Esophagus (tissue), 2 donors: Measurements from ENCODE around the gene SH3GLB2. TPM values are rescaled to one million over a fixed set of nuclear protein-coding genes. Genes with fewer than 3 reads are reported as not detected.

Experiments
- H3K27ac ChIP-seq, 2 donors: one replicate each; pipeline ENCODE4 v1.5.1; 2013; ENCODE audit warnings: low read depth in 2 of 2, mild to moderate bottlenecking in 2 of 2, inconsistent platforms in 1 of 2, low read length in 1 of 2, moderate library complexity in 1 of 2
- H3K27me3 ChIP-seq, 2 donors: one replicate each; pipeline ENCODE4 v1.6.1; 2013; ENCODE audit warnings: low read length in 2 of 2, control low read depth in 1 of 2, mild to moderate bottlenecking in 1 of 2; ENCODE audit not compliant: insufficient read depth in 2 of 2, control insufficient read depth in 1 of 2
- H3K36me3 ChIP-seq, 2 donors: one replicate each; pipeline ENCODE4 v1.6.1; 2013; ENCODE audit warnings: low read length in 1 of 2; ENCODE audit not compliant: control insufficient read depth in 2 of 2, insufficient read depth in 2 of 2
- H3K4me1 ChIP-seq, 2 donors: one replicate each; pipeline ENCODE4 v1.6.1; 2013; ENCODE audit warnings: low read length in 1 of 2; ENCODE audit not compliant: control insufficient read depth in 2 of 2, insufficient read depth in 2 of 2
- H3K4me3 ChIP-seq, 2 donors: one replicate each; pipeline ENCODE4 v1.5.1; 2013; ENCODE audit warnings: low read length in 2 of 2, mild to moderate bottlenecking in 2 of 2, low read depth in 1 of 2, moderate library complexity in 1 of 2
- H3K9me3 ChIP-seq, 2 donors: one replicate each; pipeline ENCODE4 v1.6.1; 2013; ENCODE audit warnings: mild to moderate bottlenecking in 2 of 2, low read depth in 1 of 2, low read length in 1 of 2, moderate library complexity in 1 of 2; ENCODE audit not compliant: control insufficient read depth in 2 of 2, insufficient read depth in 1 of 2
- WGBS, 2 donors: extraction: QIAGEN DNeasy Blood & Tissue Kit; methylation state at CpG; one replicate each; pipeline ENCODE4 v1.1.7; 2013; 5-methylcytosine and 5-hydroxymethylcytosine counted together
- polyA plus RNA-seq, 2 donors: library from polyadenylated mRNA; stranded (reverse); fragments of 200-250 nt; gene quantifications; one replicate each; pipeline ENCODE4 v1.2.3, GENCODE V29; 2013
- donor health status: healthy with polysubstance abuse.
- donor health status: Bipolar disorder and iron deficiency.

SH3GLB2 gene
- polyA plus RNA-seq, 2 donors, result 144 to 183 TPM

DNA sequence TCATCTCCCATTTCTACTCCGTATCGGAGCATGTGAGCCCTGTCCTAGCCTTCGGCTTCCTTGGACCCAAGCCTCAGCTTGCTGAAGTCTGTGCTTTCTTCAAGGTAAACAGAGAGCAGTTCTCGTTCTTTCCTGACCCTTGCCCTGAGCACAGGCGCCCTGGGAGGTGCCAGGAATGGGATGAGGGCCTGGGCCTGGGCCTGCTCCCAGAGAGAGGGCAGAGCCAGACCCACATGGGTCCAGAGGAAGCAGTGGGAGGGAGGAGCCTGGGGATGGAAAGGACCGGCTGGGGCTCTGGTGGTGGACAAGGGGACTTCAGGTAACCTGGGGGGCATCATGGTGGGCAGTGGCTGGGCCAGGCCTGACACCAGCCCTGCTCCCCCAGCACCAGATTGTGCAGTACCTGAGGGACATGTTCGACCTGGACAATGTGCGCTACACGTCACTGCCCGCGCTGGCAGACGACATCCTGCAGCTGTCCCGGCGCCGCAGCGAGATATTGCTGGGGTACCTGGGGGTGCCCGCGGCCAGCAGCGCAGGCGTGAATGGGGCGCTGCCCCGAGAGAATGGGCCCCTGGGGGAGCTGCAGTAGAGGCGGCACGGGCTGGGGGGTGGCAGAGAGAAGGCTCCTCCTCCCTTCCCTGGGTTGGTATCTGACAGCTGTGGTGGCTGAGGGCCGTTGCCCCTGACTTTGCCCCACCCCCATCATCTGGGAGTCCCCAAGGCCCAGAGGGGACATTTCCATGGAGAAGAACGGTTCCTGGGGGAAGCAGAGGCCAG lies 41.9 kb upstream of the SH3GLB2 start:
- peaks cover 0 to 49% of the 10 kb centered on the region in 2 donors for H3K36me3 ChIP-seq
- H3K27ac ChIP-seq, result no peak overlapping the region
- peaks cover 0 to 2% of the 10 kb centered on the region in 2 donors for H3K4me1 ChIP-seq
- no peaks in the 10 kb centered on the region for H3K27me3 ChIP-seq
- 86 to 87% methylated on average over 23 to 26 of the region's 26 CpGs for WGBS, 2 donors
- no peaks in the 10 kb centered on the region for H3K9me3 ChIP-seq
- H3K4me3 ChIP-seq, result no peak overlapping the region

DNA sequence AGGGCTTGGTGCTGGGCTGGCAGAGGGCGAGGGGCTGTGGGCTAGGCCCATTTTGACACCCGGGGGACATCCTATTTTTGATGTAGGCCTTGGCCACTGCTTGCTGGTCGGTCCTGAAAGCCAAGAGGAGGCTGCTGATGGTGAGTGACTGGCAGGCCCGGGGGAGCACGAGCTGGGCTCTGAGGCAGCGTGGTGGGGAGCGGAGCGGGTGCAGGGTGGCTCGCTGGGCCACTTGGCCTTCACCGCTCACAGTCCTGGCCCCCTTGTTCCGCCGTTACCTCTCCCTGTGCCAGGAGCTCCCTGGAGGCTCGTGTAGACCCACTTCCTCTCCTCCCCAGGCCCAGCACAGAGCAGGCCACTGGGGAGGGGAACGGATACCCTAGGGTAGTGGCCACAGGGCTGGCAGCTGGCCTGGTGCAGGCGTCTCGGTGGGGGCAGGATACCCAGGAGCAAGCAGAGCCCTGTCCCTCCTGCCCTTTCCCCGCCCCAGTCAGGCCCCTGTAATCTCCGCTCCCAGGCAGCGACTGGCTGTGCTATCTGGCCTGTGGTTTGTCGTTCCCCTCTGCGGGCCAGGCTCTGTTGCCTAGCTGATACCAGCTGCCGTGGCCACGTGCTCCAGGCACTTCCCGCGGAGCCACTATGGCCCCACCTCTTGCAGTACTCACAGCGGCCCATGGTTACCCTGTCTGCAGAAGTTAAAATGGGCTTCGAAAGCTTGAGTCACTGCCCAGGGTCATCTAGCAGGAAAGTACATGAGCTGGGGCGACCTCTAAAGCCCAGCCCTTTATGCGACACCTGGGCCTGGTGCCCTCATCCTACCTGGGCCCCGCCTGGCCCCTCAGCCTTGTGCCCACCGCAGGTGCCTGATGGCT lies 41.1 kb upstream of the SH3GLB2 start:
- Histone ChIP-seq H3K36me3 (peaks cover 0 to 54% of the 10 kb centered on the region in 2 donors), H3K9me3 (no peaks in the 10 kb centered on the region), H3K27me3 (no peaks in the 10 kb centered on the region), H3K4me1 (peaks cover 0 to 2% of the 10 kb centered on the region in 2 donors), H3K4me3 (no peak overlapping the region), H3K27ac (peak overlapping the region in 1 of 2 donors; percentile 41)
- WGBS, 2 donors, result 69 to 78% methylated on average over 31 of the region's 31 CpGs

DNA sequence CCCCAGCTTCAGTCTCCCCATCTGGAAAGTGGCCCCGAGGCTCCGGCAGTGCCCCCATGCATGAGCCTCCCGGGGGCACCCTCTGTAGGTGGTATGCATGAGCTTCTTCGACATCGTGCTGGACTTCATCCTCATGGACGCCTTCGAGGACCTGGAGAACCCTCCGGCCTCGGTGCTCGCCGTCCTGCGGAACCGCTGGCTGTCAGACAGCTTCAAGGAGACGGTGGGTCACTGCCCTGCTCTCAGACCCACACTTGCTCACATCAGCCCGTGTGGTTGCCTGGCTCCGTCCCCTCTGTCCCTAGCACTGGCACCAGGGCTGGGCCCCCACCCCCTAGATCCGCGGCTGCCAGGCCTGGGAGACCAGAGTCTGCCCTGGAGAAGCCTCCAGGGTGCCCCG lies 40.0 kb upstream of the SH3GLB2 start:
- no peaks in the 10 kb centered on the region for H3K27me3 ChIP-seq
- no peak overlapping the region for H3K27ac ChIP-seq
- 89 to 92% methylated on average over 19 of the region's 19 CpGs for WGBS, 2 donors
- peaks cover 0 to 2% of the 10 kb centered on the region in 2 donors for H3K4me1 ChIP-seq
- H3K9me3 ChIP-seq, result no peaks in the 10 kb centered on the region
- H3K36me3 ChIP-seq, result peaks cover 7 to 61% of the 10 kb centered on the region in 2 donors
- no peak overlapping the region for H3K4me3 ChIP-seq

DNA sequence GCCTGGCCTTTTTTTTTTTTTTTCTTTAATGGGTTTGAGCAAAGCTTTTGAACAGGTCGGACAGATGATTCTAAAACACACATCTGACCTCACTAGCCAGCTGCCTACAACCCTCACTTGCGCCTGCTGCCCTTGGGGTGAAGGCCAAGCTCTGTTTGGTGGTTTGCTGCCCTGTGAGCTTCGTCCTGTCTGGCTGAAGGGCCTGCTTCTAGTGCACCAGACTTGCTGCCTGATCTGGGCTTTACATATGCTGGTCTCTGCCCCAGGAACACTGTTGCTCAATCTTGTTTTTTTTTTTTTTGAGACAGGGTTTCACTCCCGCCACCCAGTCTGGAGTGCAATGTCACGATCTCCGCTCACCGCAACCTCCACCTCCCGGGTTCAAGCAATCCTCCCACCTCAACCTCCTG lies 36.4 kb upstream of the SH3GLB2 start:
- no peak overlapping the region for H3K4me3 ChIP-seq
- peaks cover 12 to 65% of the 10 kb centered on the region in 2 donors for H3K36me3 ChIP-seq
- H3K27ac ChIP-seq, result no peak overlapping the region
- no peaks in the 10 kb centered on the region for H3K4me1 ChIP-seq
- WGBS, 2 donors, result 94 to 95% methylated on average over 8 of the region's 8 CpGs
- no peaks in the 10 kb centered on the region for H3K27me3 ChIP-seq
- no peaks in the 10 kb centered on the region for H3K9me3 ChIP-seq

DNA sequence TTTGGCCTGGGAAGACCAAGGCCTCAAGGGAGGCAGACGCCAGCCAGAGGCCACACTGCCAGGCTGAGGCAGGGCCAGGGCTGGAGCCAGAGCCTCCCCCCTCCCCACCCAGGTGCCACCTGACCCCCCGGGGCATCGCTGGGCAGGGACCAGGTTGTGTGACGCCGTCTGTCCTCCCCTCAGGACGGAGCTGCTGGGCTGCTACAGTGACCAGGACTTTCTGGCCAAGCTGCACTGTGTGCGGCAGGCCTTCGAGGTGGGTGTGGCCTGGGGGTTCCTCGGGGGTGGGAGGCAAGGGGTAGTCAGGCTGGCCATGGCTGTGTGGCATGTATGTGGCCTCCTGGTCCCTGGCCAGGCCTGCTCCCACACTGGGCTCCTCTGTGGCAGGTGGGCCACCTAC lies 34.9 kb upstream of the SH3GLB2 start:
- Histone ChIP-seq H3K36me3 (peaks cover 16 to 64% of the 10 kb centered on the region in 2 donors), H3K27me3 (no peaks in the 10 kb centered on the region), H3K4me1 (no peaks in the 10 kb centered on the region), H3K9me3 (no peaks in the 10 kb centered on the region), H3K4me3 (no peak overlapping the region), H3K27ac (no peak overlapping the region)
- WGBS, 2 donors, result 87 to 95% methylated on average over 9 of the region's 9 CpGs

DNA sequence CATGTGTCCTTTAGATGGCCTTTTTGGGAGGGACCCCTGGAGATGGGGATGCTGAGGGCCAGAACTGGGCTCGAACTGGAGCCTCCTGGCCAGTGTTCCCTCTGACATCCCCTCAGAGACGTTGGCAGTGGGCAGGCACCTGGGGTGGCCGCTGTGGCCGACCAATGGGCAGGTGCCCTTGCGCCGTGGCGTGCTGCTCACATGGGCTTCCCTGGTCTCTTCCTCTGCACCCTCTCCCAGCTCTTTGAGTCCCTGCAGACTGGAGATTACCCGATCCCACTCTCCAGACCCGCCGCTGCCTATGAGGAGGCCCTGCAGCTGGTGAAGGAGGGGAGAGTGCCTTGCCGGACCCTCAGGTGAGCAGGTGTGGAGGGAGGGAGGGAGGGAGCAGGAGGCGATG lies 32.9 kb upstream of the SH3GLB2 start:
- H3K9me3 ChIP-seq, result no peaks in the 10 kb centered on the region
- no peaks in the 10 kb centered on the region for H3K4me1 ChIP-seq
- H3K27ac ChIP-seq, result no peak overlapping the region
- H3K27me3 ChIP-seq, result no peaks in the 10 kb centered on the region
- 94 to 95% methylated on average over 12 of the region's 12 CpGs for WGBS, 2 donors
- peaks cover 16 to 51% of the 10 kb centered on the region in 2 donors for H3K36me3 ChIP-seq
- no peak overlapping the region for H3K4me3 ChIP-seq

DNA sequence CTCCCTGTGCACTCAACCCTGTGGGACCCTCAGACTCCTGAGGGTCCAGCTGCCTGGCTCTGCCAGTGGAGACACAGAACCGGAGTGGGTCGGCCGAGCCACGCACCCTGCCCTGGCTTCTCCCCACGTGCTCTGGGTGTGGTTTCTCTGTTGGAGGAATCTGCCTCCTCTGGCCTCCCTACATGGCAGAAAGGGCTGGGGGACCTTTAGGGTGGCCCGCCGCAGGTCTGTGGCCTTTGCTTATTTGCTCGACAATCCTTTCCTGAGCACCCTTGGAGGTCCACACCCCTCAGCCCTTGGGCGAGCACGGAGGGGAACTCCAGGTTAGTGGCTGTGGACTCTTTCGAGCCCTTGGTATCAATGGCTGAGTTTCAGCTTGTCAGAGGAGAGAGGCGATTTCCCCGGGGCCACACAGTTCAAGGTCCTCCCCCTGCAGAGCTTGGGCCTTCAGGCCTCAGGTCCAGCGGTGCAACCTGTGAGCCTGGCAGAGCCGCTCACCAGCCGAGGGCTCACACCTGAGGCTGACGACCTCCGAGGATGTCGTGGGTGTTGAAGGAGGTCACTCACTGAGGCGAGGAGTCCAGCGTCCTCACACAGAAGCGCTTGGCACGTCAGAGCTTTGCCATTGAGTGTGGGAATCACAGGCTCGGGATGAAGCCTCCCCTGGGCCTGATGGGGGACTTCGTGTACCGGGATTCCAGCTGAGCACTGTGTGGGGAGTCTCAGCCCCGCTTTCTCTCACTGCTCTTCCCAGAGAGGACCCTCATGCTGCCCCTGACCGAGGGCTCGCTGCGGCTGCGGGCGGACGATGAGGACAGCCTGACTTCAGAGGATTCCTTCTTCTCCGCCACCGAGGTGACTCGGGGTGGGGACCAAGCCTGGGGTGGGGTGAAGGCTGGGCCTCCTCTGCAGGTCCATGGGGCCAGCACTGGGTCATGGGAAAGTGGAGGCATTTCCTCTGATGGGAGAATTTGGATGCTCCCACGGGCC lies 32.0 kb upstream of the SH3GLB2 start:
- Histone ChIP-seq H3K4me3 (no peak overlapping the region), H3K4me1 (no peaks in the 10 kb centered on the region), H3K9me3 (no peaks in the 10 kb centered on the region), H3K36me3 (peaks cover 16 to 46% of the 10 kb centered on the region in 2 donors), H3K27ac (no peak overlapping the region), H3K27me3 (no peaks in the 10 kb centered on the region)
- 92 to 95% methylated on average over 35 to 37 of the region's 37 CpGs for WGBS, 2 donors

DNA sequence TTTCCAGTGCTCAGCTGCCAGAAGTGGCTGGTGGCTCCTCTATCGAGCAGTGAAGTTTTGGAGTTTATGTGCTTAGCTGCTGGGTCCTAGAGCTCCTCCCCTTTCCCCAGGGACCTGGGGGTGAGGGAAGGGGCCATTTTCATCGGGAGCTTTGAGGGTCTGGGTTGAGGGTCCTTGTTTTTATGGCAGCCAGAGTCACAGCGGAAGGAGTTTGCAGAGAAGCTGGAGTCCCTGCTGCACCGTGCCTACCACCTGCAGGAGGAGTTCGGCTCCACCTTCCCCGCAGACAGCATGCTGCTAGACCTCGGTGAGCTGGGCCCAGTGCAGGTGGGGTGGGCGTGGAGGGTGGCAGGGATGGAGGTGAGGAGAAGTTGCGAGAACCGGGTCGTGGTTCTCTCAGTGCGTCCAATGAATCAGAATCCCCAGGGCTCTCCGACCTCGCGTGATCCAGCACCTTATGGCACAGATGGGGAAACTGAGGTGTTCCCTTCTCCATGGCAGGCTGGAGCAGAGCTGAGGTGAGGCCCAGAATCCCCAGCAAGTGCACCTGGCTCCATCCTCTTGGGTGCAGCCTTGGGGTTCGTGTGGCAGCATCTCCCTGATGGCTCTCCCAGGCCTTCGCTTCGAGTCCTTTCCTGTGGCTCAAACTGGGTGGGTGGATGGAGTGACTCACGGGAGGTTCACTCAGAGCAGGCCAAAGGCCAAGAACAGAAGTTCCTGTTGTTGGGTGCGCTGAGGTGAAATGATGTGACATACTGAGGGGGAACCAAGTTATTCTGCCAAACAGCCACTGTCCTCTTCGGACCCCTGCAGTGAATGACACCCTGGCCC lies 31.0 kb upstream of the SH3GLB2 start:
- Histone ChIP-seq H3K27ac (no peak overlapping the region), H3K27me3 (no peaks in the 10 kb centered on the region), H3K4me3 (no peak overlapping the region), H3K9me3 (no peaks in the 10 kb centered on the region), H3K36me3 (peaks cover 16 to 42% of the 10 kb centered on the region in 2 donors), H3K4me1 (no peaks in the 10 kb centered on the region)
- 84 to 86% methylated on average over 21 of the region's 21 CpGs for WGBS, 2 donors
